ENCODE measurements around the gene LRG1. TPM values are rescaled to one million over a fixed set of nuclear protein-coding genes. Genes with fewer than 3 reads are reported as not detected.

The LRG1 gene
- total and polyA plus RNA-seq, 2 experiments from 2014 or later = 6.3 to 9.8 TPM

DNA sequence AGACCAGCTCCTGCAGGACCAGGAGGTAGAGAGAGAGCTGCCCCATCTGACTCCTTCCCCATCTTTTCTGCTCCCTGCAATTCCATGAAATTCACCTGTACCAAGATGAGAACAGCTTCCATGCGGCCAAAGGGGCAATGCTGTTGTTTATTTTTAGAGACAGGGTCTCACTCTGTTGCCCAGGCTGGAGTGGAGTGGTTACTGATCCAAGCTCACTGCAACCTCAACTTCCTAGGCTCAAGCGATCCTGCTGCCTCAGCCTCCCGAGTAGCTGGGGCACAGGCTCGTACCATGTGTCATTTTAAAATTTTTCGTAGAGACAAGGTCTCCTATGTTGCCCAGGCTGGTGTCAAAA lies 18.0 kb downstream of the LRG1 start:
- no peaks in the 10 kb centered on the region for H3K79me2 ChIP-seq
- DNase-seq (ENCODE audit: low spot score) = no peak
- no peak overlapping the region for H3K27ac ChIP-seq
- H3K27me3 ChIP-seq = no peaks in the 10 kb centered on the region
- no peaks in the 10 kb centered on the region for H4K20me1 ChIP-seq (ENCODE audit: insufficient read depth, poor library complexity, severe bottlenecking)
- no peaks in the 10 kb centered on the region for H3K36me3 ChIP-seq (replicated peaks; ENCODE audit: insufficient read depth, low read depth)
- no peak overlapping the region for H2AFZ ChIP-seq
- H3K9me2 ChIP-seq (replicated peaks; ENCODE audit: insufficient read depth) = no peaks in the 10 kb centered on the region
- H3K4me1 ChIP-seq (ENCODE audit: insufficient read depth) = no peaks in the 10 kb centered on the region
- H3K4me2 ChIP-seq = no peak overlapping the region
- WGBS (ENCODE audit: low lambda C conversion rate, missing lambda C conversion rate) = 93% methylated on average over 5 of the region's 5 CpGs
- H3K4me3 ChIP-seq = no peak overlapping the region
- H3K9me3 ChIP-seq (ENCODE audit: low read depth) = no peaks in the 10 kb centered on the region
- TF ChIP-seq EZH2 (IDR thresholded peaks at IDR 0.05; ENCODE audit: borderline replicate concordance) = no peak
- TF ChIP-seq, protein P1, sequence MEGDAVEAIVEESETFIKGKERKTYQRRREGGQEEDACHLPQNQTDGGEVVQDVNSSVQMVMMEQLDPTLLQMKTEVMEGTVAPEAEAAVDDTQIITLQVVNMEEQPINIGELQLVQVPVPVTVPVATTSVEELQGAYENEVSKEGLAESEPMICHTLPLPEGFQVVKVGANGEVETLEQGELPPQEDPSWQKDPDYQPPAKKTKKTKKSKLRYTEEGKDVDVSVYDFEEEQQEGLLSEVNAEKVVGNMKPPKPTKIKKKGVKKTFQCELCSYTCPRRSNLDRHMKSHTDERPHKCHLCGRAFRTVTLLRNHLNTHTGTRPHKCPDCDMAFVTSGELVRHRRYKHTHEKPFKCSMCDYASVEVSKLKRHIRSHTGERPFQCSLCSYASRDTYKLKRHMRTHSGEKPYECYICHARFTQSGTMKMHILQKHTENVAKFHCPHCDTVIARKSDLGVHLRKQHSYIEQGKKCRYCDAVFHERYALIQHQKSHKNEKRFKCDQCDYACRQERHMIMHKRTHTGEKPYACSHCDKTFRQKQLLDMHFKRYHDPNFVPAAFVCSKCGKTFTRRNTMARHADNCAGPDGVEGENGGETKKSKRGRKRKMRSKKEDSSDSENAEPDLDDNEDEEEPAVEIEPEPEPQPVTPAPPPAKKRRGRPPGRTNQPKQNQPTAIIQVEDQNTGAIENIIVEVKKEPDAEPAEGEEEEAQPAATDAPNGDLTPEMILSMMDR (IDR thresholded peaks at IDR 0.05; ENCODE audit: poor library complexity) = no peak
- TF ChIP-seq EZH2phosphoT487 (IDR thresholded peaks at IDR 0.05; ENCODE audit: low read depth, severe bottlenecking, unreplicated experiment) = no peak

DNA sequence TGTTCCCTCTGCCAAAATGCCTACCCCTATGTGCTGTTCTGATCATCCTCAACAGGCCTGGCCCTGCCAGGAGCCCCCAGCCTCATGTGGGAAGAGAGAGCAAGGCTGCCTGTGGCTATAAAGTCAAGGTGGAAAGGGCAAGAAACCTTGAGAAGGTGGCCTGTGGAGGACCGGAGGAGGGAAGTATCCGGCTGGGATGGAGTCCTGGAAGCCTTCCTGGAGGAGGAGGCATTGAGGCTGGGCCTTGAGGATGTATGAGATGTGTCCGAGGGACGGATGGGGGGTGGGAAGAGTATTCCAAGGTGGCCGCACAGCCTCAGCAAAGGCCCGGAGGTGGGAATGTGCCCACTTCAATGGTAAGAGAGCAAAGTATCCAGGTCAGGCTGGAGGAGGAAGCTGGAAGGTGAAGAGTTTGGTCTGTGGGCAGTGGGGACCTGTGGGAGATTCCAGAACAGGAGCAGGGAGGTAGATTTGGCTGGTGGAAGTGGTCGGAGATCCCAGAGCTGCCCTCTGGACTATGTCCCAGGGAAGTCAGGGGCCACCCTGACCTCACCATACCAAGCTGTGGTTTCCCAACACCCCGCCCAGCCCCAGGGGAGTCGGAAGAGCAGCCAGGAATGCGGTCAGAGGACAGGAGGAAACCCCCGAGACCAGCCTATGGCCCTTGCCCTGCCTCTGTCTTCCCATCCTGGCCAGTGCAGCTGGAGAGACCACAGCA lies 18.5 kb downstream of the LRG1 start:
- no peaks in the 10 kb centered on the region for H3K27me3 ChIP-seq
- TF ChIP-seq EZH2phosphoT487 (IDR thresholded peaks at IDR 0.05; ENCODE audit: low read depth, severe bottlenecking, unreplicated experiment) (no peak), EZH2 (IDR thresholded peaks at IDR 0.05; ENCODE audit: borderline replicate concordance) (no peak)
- TF ChIP-seq, protein P1 (IDR thresholded peaks at IDR 0.05; ENCODE audit: poor library complexity) = no peak
- H3K36me3 ChIP-seq (replicated peaks; ENCODE audit: insufficient read depth, low read depth) = no peaks in the 10 kb centered on the region
- H3K27ac ChIP-seq = no peak overlapping the region
- H3K4me1 ChIP-seq (ENCODE audit: insufficient read depth) = no peaks in the 10 kb centered on the region
- H3K4me2 ChIP-seq = no peak overlapping the region
- no peaks in the 10 kb centered on the region for H3K9me3 ChIP-seq (ENCODE audit: low read depth)
- DNase-seq (ENCODE audit: low spot score) = no peak
- H4K20me1 ChIP-seq (ENCODE audit: insufficient read depth, poor library complexity, severe bottlenecking) = no peaks in the 10 kb centered on the region
- 92% methylated on average over 11 of the region's 11 CpGs for WGBS (ENCODE audit: low lambda C conversion rate, missing lambda C conversion rate)
- no peak overlapping the region for H3K4me3 ChIP-seq
- no peaks in the 10 kb centered on the region for H3K9me2 ChIP-seq (replicated peaks; ENCODE audit: insufficient read depth)
- H2AFZ ChIP-seq = no peak overlapping the region
- no peaks in the 10 kb centered on the region for H3K79me2 ChIP-seq

DNA sequence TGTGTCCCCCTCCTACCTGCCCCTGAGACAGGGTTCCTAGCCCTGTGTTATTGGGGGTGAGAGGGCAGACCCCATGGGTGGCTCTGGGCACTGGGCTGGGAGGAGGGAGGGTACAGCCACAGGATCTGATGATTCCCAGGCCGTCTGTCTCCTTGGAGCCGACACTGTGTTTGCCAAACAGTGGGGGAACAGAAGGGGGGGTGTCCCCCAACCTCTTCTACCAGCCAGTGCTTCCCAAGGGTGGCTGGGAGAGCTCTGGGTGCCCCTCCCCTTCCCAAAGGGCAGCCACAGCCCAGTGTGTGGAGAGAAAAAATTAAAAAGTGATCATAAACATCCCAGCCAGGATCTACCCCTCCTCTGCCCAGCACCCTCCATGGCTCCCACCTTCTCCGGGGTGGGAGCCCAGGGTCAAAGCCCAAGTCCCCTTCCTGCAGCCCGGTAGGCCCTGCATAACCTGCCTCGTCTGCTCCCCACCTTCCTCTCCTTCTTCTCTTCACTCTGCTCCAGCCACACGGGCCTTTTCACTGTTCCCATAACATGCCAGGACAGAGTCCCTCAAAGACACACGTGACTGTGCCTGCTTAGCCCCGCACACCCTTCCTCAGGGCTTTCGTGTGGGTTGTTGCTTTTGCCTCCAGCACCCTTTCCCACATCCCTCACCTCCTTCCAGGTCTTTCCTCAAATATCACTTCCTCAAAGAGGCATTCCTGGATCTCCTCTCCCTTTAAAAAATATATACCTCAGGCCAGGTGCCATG lies 20.1 kb downstream of the LRG1 start:
- no peaks in the 10 kb centered on the region for H3K4me1 ChIP-seq (ENCODE audit: insufficient read depth)
- H3K79me2 ChIP-seq = no peaks in the 10 kb centered on the region
- H4K20me1 ChIP-seq (ENCODE audit: insufficient read depth, poor library complexity, severe bottlenecking) = no peaks in the 10 kb centered on the region
- no peak for DNase-seq (ENCODE audit: low spot score)
- no peaks in the 10 kb centered on the region for H3K36me3 ChIP-seq (replicated peaks; ENCODE audit: insufficient read depth, low read depth)
- no peaks in the 10 kb centered on the region for H3K27me3 ChIP-seq
- H3K9me3 ChIP-seq (ENCODE audit: low read depth) = no peaks in the 10 kb centered on the region
- no peaks in the 10 kb centered on the region for H3K9me2 ChIP-seq (replicated peaks; ENCODE audit: insufficient read depth)
- no peak overlapping the region for H3K27ac ChIP-seq
- TF ChIP-seq EZH2phosphoT487 (IDR thresholded peaks at IDR 0.05; ENCODE audit: low read depth, severe bottlenecking, unreplicated experiment) (no peak), EZH2 (IDR thresholded peaks at IDR 0.05; ENCODE audit: borderline replicate concordance) (no peak)
- TF ChIP-seq, protein P1 (IDR thresholded peaks at IDR 0.05; ENCODE audit: poor library complexity) = no peak
- no peak overlapping the region for H2AFZ ChIP-seq
- 79% methylated on average over 9 of the region's 9 CpGs for WGBS (ENCODE audit: low lambda C conversion rate, missing lambda C conversion rate)
- H3K4me3 ChIP-seq = no peak overlapping the region
- no peak overlapping the region for H3K4me2 ChIP-seq

Data from hepatocyte (in vitro differentiated cells).